Suprapubic skin (tissue), 3 donors: ENCODE results near the gene CBFA2T3.

Experiments
- CTCF ChIP-seq, 2 donors: fragments of 200-600 bp in 1 of 2; fragments of 450-650 bp in 1 of 2; sonication (generic) in 1 of 2; IDR thresholded peaks; one replicate each; pipeline ENCODE4 v1.5.1; 2016 to 2019; ENCODE audit warnings: antibody characterized with exemption in 2 of 2, mild to moderate bottlenecking in 1 of 2, moderate library complexity in 1 of 2
- POLR2A ChIP-seq, 2 donors: fragments of 450-650 bp; IDR thresholded peaks; one replicate each; pipeline ENCODE4 v1.6.1; 2017; ENCODE audit warnings: antibody characterized with exemption in 2 of 2, mild to moderate bottlenecking in 2 of 2, moderate library complexity in 2 of 2

- no peak for TF ChIP-seq CTCF (IDR thresholded peaks at IDR 0.05)
- TF ChIP-seq POLR2A (IDR thresholded peaks at IDR 0.05): no peak
Measured at GRCh38 chr16:88911946-88912310, 65.1 kb downstream of the CBFA2T3 start.
